KOPT-K1 (cell line): ENCODE data around the gene COMMD7.
A peak's percentile ranks its signal among the peaks of the same experiment; 100 is the strongest.

Experiments
- H3K27ac ChIP-seq: fragments of 200-600 bp; sonication (generic); 2 replicates; pipeline ENCODE4 v1.5.1; 2016; ENCODE audit warnings: antibody characterized with exemption, mild to moderate bottlenecking, low read depth, low read length; ENCODE audit not compliant: poor library complexity, severe bottlenecking
- H3K36me3 ChIP-seq: fragments of 200-600 bp; sonication (generic); 2 replicates; pipeline ENCODE4 v1.5.1; 2017; ENCODE audit warnings: antibody characterized with exemption, mild to moderate bottlenecking, low read length, moderate library complexity; ENCODE audit not compliant: insufficient read depth
- H3K9me3 ChIP-seq: fragments of 200-600 bp; sonication (generic); 2 replicates; pipeline ENCODE4 v1.5.1; 2017; ENCODE audit warnings: antibody characterized with exemption, low read length, mild to moderate bottlenecking; ENCODE audit not compliant: insufficient read depth, poor library complexity, severe bottlenecking

Gene COMMD7

GRCh38 chr20:32681175-32682084, 61.8 kb downstream of the COMMD7 start:
- H3K27ac ChIP-seq: peak overlapping the region; percentile 93
- no peaks in the 10 kb centered on the region for H3K36me3 ChIP-seq

GRCh38 chr20:32680544-32681174, 62.6 kb downstream of the COMMD7 start:
- no peaks in the 10 kb centered on the region for H3K9me3 ChIP-seq
- H3K27ac ChIP-seq: peak overlapping the region; percentile 93
- H3K36me3 ChIP-seq: no peaks in the 10 kb centered on the region

More at GRCh38 chr20:32681175-32682084, 61.8 kb downstream of the COMMD7 start:
- H3K9me3 ChIP-seq: no peaks in the 10 kb centered on the region

- H3K27ac ChIP-seq: peak overlapping the region; percentile 93
- H3K9me3 ChIP-seq: no peaks in the 10 kb centered on the region
- no peaks in the 10 kb centered on the region for H3K36me3 ChIP-seq
These were observed 64.3 kb downstream of the COMMD7 start for GRCh38 chr20:32678948-32679347.

GRCh38 chr20:32675223-32675975, 67.9 kb downstream of the COMMD7 start:
- Histone ChIP-seq H3K9me3 (no peaks in the 10 kb centered on the region), H3K27ac (peak overlapping the region; percentile 98), H3K36me3 (no peaks in the 10 kb centered on the region)

- Histone ChIP-seq H3K36me3 (no peaks in the 10 kb centered on the region), H3K27ac (peak overlapping the region; percentile 98), H3K9me3 (no peaks in the 10 kb centered on the region)
These were observed 68.9 kb downstream of the COMMD7 start for GRCh38 chr20:32674362-32674789.

- H3K27ac ChIP-seq: peak overlapping the region; percentile 98
- no peaks in the 10 kb centered on the region for H3K36me3 ChIP-seq
- H3K9me3 ChIP-seq: no peaks in the 10 kb centered on the region
These were observed 70.0 kb downstream of the COMMD7 start for GRCh38 chr20:32672982-32673851.

GRCh38 chr20:32672394-32672981, 70.8 kb downstream of the COMMD7 start:
- Histone ChIP-seq H3K27ac (peak overlapping the region; percentile 98), H3K9me3 (no peaks in the 10 kb centered on the region)

GRCh38 chr20:32670773-32671455, 72.4 kb downstream of the COMMD7 start:
- Histone ChIP-seq H3K27ac (peak overlapping the region; percentile 98), H3K9me3 (no peaks in the 10 kb centered on the region), H3K36me3 (no peaks in the 10 kb centered on the region)

More at GRCh38 chr20:32672394-32672981, 70.8 kb downstream of the COMMD7 start:
- H3K36me3 ChIP-seq: no peaks in the 10 kb centered on the region

GRCh38 chr20:32667027-32667426, 76.2 kb downstream of the COMMD7 start:
- H3K36me3 ChIP-seq: no peaks in the 10 kb centered on the region
- peak overlapping the region; percentile 14 for H3K27ac ChIP-seq
- no peaks in the 10 kb centered on the region for H3K9me3 ChIP-seq

GRCh38 chr20:32664678-32665159, 78.5 kb downstream of the COMMD7 start:
- H3K27ac ChIP-seq: peak overlapping the region; percentile 66
- H3K36me3 ChIP-seq: no peaks in the 10 kb centered on the region
- peaks cover 10% of the 10 kb centered on the region for H3K9me3 ChIP-seq

GRCh38 chr20:32664012-32664677, 79.1 kb downstream of the COMMD7 start:
- H3K9me3 ChIP-seq: peaks cover 10% of the 10 kb centered on the region
- peak overlapping the region; percentile 66 for H3K27ac ChIP-seq
- no peaks in the 10 kb centered on the region for H3K36me3 ChIP-seq

- H3K27ac ChIP-seq: peak overlapping the region; percentile 66
- H3K9me3 ChIP-seq: peaks cover 10% of the 10 kb centered on the region
- H3K36me3 ChIP-seq: no peaks in the 10 kb centered on the region
These were observed 79.8 kb downstream of the COMMD7 start for GRCh38 chr20:32663335-32664011.
